Measurements from ENCODE around the gene DDX39B. TPM values are rescaled to one million over a fixed set of nuclear protein-coding genes. Genes with fewer than 3 reads are reported as not detected.

DDX39B gene
- total RNA-seq, 1 experiment from 2014 or later: 673 TPM

Other genes starting within 250 kb of the DDX39B start
- gene HLA-B, start 184.8 kb downstream of the DDX39B start, total RNA-seq (2014; rRNA removed; shearing (Covaris generic)): not detected in 2 replicates
- 6.8 and 7.7 TPM in 2 replicates for gene MICA, start 138.4 kb downstream of the DDX39B start, total RNA-seq (2014; rRNA removed; shearing (Covaris generic))
- not detected in 2 replicates for gene MICB, start 43.9 kb downstream of the DDX39B start, total RNA-seq (2014; rRNA removed; shearing (Covaris generic))
- gene MCCD1, start 13.0 kb downstream of the DDX39B start, total RNA-seq (2014; rRNA removed; shearing (Covaris generic)): not detected in 2 replicates
- 0.91 and 1.4 TPM in 2 replicates for gene ATP6V1G2, start 4.6 kb upstream of the DDX39B start, total RNA-seq (2014; rRNA removed; shearing (Covaris generic))
- gene NFKBIL1, start 5.6 kb upstream of the DDX39B start, total RNA-seq (2014; rRNA removed; shearing (Covaris generic)): 8.5 and 10.6 TPM in 2 replicates
- gene LTA, start 30.3 kb upstream of the DDX39B start, total RNA-seq (2014; rRNA removed; shearing (Covaris generic)): not detected in 2 replicates
- not detected in 2 replicates for gene TNF, start 33.6 kb upstream of the DDX39B start, total RNA-seq (2014; rRNA removed; shearing (Covaris generic))
- not detected in 2 replicates for gene LTB, start 40.4 kb upstream of the DDX39B start, total RNA-seq (2014; rRNA removed; shearing (Covaris generic))
- not detected in 2 replicates for gene LST1, start 44.3 kb upstream of the DDX39B start, total RNA-seq (2014; rRNA removed; shearing (Covaris generic))
- gene NCR3, start 51.0 kb upstream of the DDX39B start, total RNA-seq (2014; rRNA removed; shearing (Covaris generic)): not detected in 2 replicates
- not detected in 2 replicates for gene AIF1, start 73.2 kb upstream of the DDX39B start, total RNA-seq (2014; rRNA removed; shearing (Covaris generic))
- gene PRRC2A, start 78.7 kb upstream of the DDX39B start, total RNA-seq (2014; rRNA removed; shearing (Covaris generic)): 98.7 and 109 TPM in 2 replicates
- 165 and 188 TPM in 2 replicates for gene BAG6, start 110.7 kb upstream of the DDX39B start, total RNA-seq (2014; rRNA removed; shearing (Covaris generic))
- 1.8 and 2.0 TPM in 2 replicates for gene APOM, start 113.9 kb upstream of the DDX39B start, total RNA-seq (2014; rRNA removed; shearing (Covaris generic))
- gene C6orf47, start 118.8 kb upstream of the DDX39B start, total RNA-seq (2014; rRNA removed; shearing (Covaris generic)): 17.6 and 19.0 TPM in 2 replicates
- 19.5 and 23.6 TPM in 2 replicates for gene GPANK1, start 123.0 kb upstream of the DDX39B start, total RNA-seq (2014; rRNA removed; shearing (Covaris generic))
- gene CSNK2B, start 124.1 kb upstream of the DDX39B start, total RNA-seq (2014; rRNA removed; shearing (Covaris generic)): 197 and 208 TPM in 2 replicates
- 3.2 and 7.0 TPM in 2 replicates for gene LY6G5B, start 128.0 kb upstream of the DDX39B start, total RNA-seq (2014; rRNA removed; shearing (Covaris generic))
- 0.25 and 1.6 TPM in 2 replicates for gene LY6G5C, start 139.1 kb upstream of the DDX39B start, total RNA-seq (2014; rRNA removed; shearing (Covaris generic))
- 18.8 and 22.4 TPM in 2 replicates for gene ABHD16A, start 161.3 kb upstream of the DDX39B start, total RNA-seq (2014; rRNA removed; shearing (Covaris generic))
- not detected in 2 replicates for gene LY6G6F, start 164.9 kb upstream of the DDX39B start, total RNA-seq (2014; rRNA removed; shearing (Covaris generic))
- not detected in 2 replicates for gene LY6G6D, start 173.3 kb upstream of the DDX39B start, total RNA-seq (2014; rRNA removed; shearing (Covaris generic))
- not detected in 2 replicates for gene LY6G6C, start 179.7 kb upstream of the DDX39B start, total RNA-seq (2014; rRNA removed; shearing (Covaris generic))
- gene MPIG6B, start 181.4 kb upstream of the DDX39B start, total RNA-seq (2014; rRNA removed; shearing (Covaris generic)): 0.47 TPM in 1 of 2 replicates, not detected in the other
- 39.1 and 42.7 TPM in 2 replicates for gene DDAH2, start 187.3 kb upstream of the DDX39B start, total RNA-seq (2014; rRNA removed; shearing (Covaris generic))
- 210 and 234 TPM in 2 replicates for gene CLIC1, start 194.5 kb upstream of the DDX39B start, total RNA-seq (2014; rRNA removed; shearing (Covaris generic))
- 12.9 and 13.4 TPM in 2 replicates for gene MSH5, start 198.0 kb upstream of the DDX39B start, total RNA-seq (2014; rRNA removed; shearing (Covaris generic))
- gene SAPCD1, start 220.7 kb upstream of the DDX39B start, total RNA-seq (2014; rRNA removed; shearing (Covaris generic)): 0.89 and 1.4 TPM in 2 replicates
- gene VWA7, start 235.3 kb upstream of the DDX39B start, total RNA-seq (2014; rRNA removed; shearing (Covaris generic)): 0.28 and 0.34 TPM in 2 replicates